ENCODE results near the gene DDX23. TPM values are rescaled to one million over a fixed set of nuclear protein-coding genes. Genes with fewer than 3 reads are reported as not detected.

The DDX23 gene
- total RNA-seq, 1 experiment from 2014 or later = 98.1 TPM

- no peak overlapping the region for H4K8ac ChIP-seq (replicated peaks; ENCODE audit: insufficient read length, low read depth, low read length)
- H2BK120ac ChIP-seq (ENCODE audit: low read depth, low read length, poor library complexity, severe bottlenecking) = no peak overlapping the region
- H3K4me1 ChIP-seq (ENCODE audit: insufficient read depth, low read length) = peaks cover 8% of the 10 kb centered on the region; the same call in 1 of the 2 replicates
- H2AK5ac ChIP-seq (ENCODE audit: insufficient read length, low read length) = no peak overlapping the region
- H3K23me2 ChIP-seq (ENCODE audit: insufficient read length, low read depth, low read length, poor library complexity, severe bottlenecking) = peaks cover 12% of the 10 kb centered on the region
- WGBS (ENCODE audit: extremely low coverage, insufficient read length, low lambda C conversion rate) = no CpG with 5 or more reads among the region's 2 CpGs
- no peaks in the 10 kb centered on the region for H3K27me3 ChIP-seq (ENCODE audit: insufficient read depth, low read length)
- Mint-ChIP-seq H3K4me3 (no peak overlapping the region), H3K27ac (0 out of 7 replicates have a peak overlapping the region, but pooled peaks of 1 of the 3 experiments have one; percentile 16), H3K27me3 (ENCODE audit: low read depth) (no peaks in the 10 kb centered on the region), H3K9me3 (no peaks in the 10 kb centered on the region; a peak in 2 of 5 replicates), H3K4me1 (peaks cover 28 to 29% of the 10 kb centered on the region in 2 experiments), H3K36me3 (ENCODE audit: insufficient read depth in 1 of 3, low read depth in 3 of 3) (0 out of 7 replicates have a peak, but pooled peaks cover 0 to 4% (median 0%) of the 10 kb centered on the region in 3 experiments)
- no peak overlapping the region for H2BK5ac ChIP-seq (ENCODE audit: insufficient read length, low read length)
- H3K79me1 ChIP-seq (ENCODE audit: insufficient read depth, low read depth, low read length, poor library complexity, severe bottlenecking) = no peaks in the 10 kb centered on the region
- H2BK12ac ChIP-seq (ENCODE audit: insufficient read length, low read depth, low read length) = no peak overlapping the region
- H3K18ac ChIP-seq (ENCODE audit: insufficient read length, low read depth, low read length) = no peak overlapping the region
- no peak for DNase-seq
- no peak overlapping the region for H2BK15ac ChIP-seq (ENCODE audit: low read depth, low read length)
- H3K23ac ChIP-seq (ENCODE audit: insufficient read length, low read depth, low read length) = no peak overlapping the region
- H4K5ac ChIP-seq (ENCODE audit: insufficient read length, low read depth, low read length) = no peak overlapping the region
- H4K91ac ChIP-seq (ENCODE audit: insufficient read length, low read depth, low read length) = no peak overlapping the region
- H4K20me1 ChIP-seq (ENCODE audit: control insufficient read depth, insufficient read depth, insufficient read length) = no peaks in the 10 kb centered on the region
- no peaks in the 10 kb centered on the region for H3K9me3 ChIP-seq (ENCODE audit: control insufficient read depth, low read depth, low read length)
- H3K56ac ChIP-seq (ENCODE audit: insufficient read length, low read depth, low read length) = no peak overlapping the region
- H3K4ac ChIP-seq (ENCODE audit: low read depth, low read length) = no peak overlapping the region
- H3K14ac ChIP-seq (ENCODE audit: insufficient read depth, low read length) = no peak overlapping the region
- H3K4me2 ChIP-seq (ENCODE audit: insufficient read depth, insufficient read length, low read length) = no peak overlapping the region
- H2BK20ac ChIP-seq (ENCODE audit: low read depth, low read length, poor library complexity, severe bottlenecking) = no peak overlapping the region
- H3K27ac ChIP-seq (ENCODE audit: insufficient read length, low read depth, low read length) = no peak overlapping the region
- no peak overlapping the region for H2AFZ ChIP-seq (ENCODE audit: low read length)
- no peak overlapping the region for H3K9ac ChIP-seq (ENCODE audit: extremely low read depth, insufficient read length, low read length)
- TF ChIP-seq CTCF (conservative IDR thresholded peaks at IDR 0.05) = no peak
- no peak overlapping the region for H3T11ph ChIP-seq (ENCODE audit: low read length)
- no peaks in the 10 kb centered on the region for H3K79me2 ChIP-seq (ENCODE audit: insufficient read depth, low read length)
These were observed 16.5 kb upstream of the DDX23 start for GRCh38 chr12:48868451-48868850.

Data from H9 (cell line).